GM21390 (cell line): ENCODE measurements around the gene HLA-DRA.

Experiments used
- ATAC-seq: cut with Tn5 transposase; IDR thresholded peaks from one replicate; pipeline ENCODE4 v1.9.1; 2021; ENCODE audit not compliant: unreplicated experiment

The HLA-DRA gene

GRCh38 chr6:32439602-32440214, at the start of gene HLA-DRA:
Gene HLA-DRA (plus strand): TSS chr6:32439887. CDS start chr6:32439951, 64 bp downstream.
- ATAC-seq = peak; percentile 71

DNA sequence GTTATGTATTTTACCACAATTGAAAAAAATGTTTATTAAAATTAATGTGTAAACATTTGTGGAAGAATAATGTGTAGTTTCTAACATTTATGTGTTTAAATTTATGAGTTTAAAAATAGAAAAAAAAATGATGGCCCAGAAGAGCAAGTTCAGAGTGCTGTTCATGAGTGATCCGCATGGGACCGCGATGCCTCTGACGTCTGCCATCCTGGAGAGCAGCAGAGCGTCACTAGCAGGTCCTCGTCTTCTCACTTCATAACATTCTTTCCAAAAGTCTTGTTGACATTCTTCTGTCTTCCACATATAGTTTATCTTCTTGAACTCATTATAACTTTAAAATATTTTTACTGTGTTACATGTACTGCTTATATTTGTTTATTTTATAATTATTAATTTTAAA, 48.2 kb upstream of the HLA-DRA start:
- ATAC-seq = no peak

GRCh38 chr6:32393665-32394420, 45.8 kb upstream of the HLA-DRA start:
- ATAC-seq = no peak

DNA sequence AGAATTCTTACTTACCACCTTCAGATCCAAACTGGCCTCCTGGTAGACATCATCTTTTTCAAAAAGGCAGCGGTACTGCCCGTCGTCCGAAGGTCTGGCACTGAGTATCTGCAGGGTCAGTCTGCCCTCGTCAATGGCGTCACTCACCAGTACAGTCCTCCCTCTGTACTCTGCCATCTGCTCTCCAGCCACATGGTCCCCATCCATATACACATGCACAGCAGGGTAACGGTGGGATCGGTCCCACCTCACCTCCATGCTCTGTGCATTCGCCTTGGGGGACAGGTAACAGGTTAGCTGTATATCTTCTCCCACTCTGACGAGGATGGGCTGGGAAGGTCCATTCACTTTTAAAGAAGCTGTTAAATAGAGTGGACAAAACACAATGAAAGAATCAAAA, 43.7 kb upstream of the HLA-DRA start:
- ATAC-seq = no peak

DNA sequence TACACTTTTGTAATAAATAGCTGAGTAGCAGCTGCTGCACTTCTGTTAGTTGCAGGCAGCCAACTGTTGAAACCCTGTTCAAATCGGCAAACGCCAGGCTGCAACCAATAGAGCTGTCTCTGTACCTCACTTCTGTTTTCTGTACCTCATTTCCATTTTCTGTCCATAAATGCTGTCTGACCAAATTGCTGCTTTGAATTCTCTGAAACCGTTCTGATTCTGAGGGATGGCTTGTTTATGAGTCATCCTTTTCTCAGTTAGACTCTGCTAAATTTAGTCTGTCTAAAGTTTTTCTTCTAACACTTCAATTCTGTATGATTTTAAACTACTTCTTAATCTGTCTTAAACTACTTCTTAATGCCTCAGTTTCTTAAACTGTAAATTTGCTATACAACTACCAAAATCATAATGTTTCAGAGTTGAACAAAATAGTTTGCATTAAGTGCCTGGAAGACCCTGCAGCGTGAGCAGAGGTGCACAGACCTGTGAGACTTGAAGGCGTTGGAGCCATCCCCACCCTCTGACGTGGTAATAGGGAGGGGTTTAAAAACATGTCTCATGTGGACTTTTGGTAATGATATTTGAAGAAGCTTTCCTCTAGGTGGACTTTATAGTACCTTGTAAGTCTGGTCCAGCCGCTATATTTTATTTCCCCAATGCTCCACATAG, 42.3 kb upstream of the HLA-DRA start:
- ATAC-seq = peak; percentile 92

DNA sequence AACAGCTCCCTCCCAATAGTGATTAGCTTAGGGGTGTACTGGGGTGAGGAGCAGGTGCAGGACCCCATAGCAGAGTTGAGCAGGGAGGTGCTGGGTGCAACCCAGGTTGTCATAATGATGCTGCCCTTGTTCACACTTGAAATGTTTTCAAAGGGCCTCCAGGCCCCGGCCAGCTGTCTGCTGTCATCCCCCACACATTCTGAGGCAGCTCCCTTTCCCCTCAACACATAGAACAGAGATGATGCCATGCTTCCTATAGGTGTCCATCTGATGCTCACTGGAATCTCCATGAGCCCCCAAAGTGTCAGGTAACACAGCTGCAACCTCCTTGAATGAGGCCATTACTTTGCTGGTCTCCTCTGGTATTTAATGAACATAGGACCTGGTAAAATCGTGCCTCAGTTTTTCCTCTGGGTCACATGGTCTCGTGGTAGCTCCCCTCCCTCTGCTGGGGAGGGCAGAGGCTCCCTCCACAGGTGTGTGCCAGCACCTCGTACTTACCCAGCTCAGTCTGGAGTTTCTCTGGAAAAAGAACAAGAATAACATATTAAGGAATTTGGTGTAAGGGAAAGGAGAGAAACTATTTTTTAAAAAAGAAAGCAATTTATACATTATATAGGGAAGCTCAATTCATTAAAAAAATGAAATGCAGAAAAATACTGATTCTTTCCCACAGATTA, 38.3 kb upstream of the HLA-DRA start:
- no peak for ATAC-seq

DNA sequence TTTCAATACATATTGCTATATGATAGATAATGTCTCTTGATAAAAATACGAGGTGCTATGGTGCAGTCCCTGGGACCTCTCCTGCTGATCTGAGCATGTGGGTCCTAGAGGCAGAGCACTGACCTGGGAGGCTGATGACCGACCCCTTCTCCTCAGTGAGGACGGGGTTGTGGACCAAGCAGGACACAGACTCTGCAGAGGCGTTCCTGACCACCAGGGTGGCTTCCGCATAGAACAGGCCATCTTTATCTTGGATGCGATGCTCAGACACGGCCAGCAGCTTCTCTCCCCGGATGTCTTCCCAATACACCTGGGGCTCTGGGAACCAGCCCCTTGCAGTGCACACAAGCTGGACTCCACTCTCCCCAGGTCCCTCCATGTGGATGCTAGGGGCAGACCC, 36.9 kb upstream of the HLA-DRA start:
- ATAC-seq = no peak

GRCh38 chr6:32405656-32406055, 34.0 kb upstream of the HLA-DRA start:
- ATAC-seq = no peak

DNA sequence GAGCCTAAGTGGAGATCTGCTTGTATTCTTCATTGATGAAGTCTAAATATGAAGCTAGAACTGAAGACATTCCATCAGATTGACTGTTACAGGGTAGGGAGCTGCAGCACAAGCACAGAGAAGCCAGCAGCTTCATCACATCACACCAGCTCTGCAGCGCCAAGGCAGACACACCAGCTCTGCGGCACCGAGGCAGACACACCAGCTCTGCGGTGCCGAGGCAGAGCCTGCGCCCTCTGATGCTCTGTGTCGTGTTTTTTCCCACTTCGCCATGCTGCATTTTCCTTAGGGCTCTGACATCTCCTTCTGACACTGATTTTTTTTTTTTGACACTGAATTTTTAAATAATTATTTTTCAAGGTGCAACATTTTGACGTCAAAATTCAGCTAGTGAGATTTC, 33.5 kb upstream of the HLA-DRA start:
- no peak for ATAC-seq

DNA sequence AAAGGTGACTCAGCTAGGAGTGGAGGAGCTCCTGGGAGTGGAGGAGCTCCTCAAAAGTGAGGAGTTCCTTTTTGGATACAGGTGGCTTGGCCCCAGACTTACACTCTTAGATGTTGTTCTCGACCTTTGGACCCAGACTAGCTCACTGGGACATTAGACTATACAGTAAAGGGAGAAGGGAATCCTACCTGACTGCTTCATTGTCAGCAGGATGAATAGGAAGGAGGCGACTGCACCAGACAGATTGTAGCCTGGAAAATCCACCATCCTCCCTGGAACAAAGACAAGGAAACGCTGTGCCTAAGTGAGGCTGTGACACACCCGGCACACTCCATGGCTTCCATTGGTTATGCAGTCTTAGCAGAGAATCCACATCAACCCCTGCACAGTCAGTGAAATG, 32.8 kb upstream of the HLA-DRA start, which contains the start of gene BTNL2:
Gene BTNL2 (minus strand): TSS at position 325 of the 400 bp plus-strand sequence. CDS start 58 bp downstream, at position 267.
- ATAC-seq = no peak

- no peak for ATAC-seq
Measured at GRCh38 chr6:32410906-32411305, 28.8 kb upstream of the HLA-DRA start.

GRCh38 chr6:32411566-32412327, 27.9 kb upstream of the HLA-DRA start:
- no peak for ATAC-seq

GRCh38 chr6:32413427-32414047, 26.1 kb upstream of the HLA-DRA start:
- ATAC-seq = no peak

DNA sequence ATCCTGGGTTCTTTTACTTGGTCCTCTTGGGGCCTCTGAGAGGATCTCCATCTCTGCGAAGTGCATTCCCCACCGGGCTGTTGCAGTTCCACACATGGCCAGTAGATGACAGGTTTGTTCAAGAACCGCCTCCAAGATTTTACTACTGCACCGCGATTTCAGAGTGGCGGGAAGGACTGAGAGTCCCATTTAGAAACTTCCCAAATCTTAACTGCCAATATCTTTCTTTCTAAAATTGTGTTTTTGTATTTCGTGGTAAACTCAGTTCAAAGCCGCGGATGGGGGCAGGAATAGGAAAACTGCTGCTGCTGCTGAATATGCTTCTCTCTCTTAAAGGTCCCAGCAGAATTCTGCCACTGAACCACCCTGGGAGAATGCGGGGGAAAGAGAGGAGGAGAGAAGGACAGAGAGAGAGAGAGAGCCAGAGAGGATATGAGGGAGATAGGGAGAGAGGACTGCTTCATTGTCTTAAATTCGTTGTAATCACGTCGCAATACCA, 24.1 kb upstream of the HLA-DRA start:
- ATAC-seq = no peak

DNA sequence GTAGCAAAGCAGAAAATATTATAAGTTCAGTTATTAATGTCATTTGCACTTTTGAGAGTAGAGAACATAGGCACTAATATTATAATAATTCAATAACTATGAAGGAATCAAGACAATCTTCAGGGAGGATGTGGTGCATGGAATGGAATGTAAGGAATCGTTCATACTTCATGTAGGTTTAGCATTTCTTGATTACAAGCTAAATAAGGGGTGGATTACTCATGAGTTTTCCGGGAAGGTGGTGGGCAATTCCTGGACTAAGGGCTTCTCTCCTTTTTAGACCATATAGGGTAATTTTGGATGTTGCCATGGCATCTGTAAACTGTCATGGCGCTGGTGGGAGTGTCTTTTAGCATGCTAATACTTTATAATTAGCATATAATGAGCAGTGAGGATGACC, 23.7 kb upstream of the HLA-DRA start:
- no peak for ATAC-seq

DNA sequence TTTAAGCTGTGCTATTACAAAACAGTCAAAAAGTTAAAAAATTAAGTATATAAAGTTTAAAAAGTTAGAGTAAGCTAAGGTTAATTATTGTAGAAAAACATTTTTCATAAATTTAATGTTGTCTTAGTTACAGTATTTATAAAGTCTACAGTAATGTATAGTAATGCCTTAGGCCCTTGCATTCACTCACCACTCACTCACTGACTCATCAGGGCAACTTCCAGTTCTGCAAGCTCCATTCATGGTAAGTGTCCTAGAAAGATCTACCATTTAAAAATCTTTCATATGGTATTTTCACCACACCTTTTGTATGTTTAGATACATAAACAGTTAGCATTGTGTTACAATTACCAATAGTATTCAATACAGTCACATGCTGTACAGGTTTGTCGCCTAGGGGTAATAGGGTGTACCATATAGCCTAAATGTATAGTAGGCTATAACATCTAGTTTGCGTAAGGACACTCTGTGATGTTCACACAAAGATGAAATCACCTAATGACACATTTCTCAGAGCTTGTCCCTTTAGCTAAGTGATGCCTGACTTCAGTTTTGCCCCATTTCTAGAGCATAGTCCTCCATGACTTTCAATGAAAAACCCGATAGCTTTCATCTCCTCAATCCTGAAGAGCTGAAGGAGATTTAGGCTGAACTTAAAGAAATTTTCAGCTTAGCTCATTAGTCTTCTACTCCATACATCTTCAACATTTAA, 14.9 kb upstream of the HLA-DRA start:
- ATAC-seq = no peak

- ATAC-seq = no peak
Measured at GRCh38 chr6:32426338-32426737, 13.3 kb upstream of the HLA-DRA start.

- no peak for ATAC-seq
Measured at GRCh38 chr6:32427218-32427617, 12.5 kb upstream of the HLA-DRA start.

GRCh38 chr6:32427934-32428474, 11.7 kb upstream of the HLA-DRA start:
- ATAC-seq = no peak
